BJ (cell line): ENCODE measurements around the gene CETP. TPM values are rescaled to one million over a fixed set of nuclear protein-coding genes. Genes with fewer than 3 reads are reported as not detected.
"Not testable (repeated sequence)": the region's sequence is repeated elsewhere in the genome, so short reads cannot be mapped to it uniquely, and the experiment has no call there.

Source experiments
- CTCF ChIA-PET: fragments of 350-600 bp; formaldehyde crosslinking; extraction: SDS; loops from one replicate; lab custom pipeline; 2021; ENCODE audit warnings: antibody characterized with exemption, inconsistent platforms; lab: Yijun Ruan, JAX
- POLR2A ChIA-PET: fragments of 300-600 bp; sonication (Branson Sonifier 250); formaldehyde crosslinking; extraction: SDS; loops from one replicate; lab custom pipeline; 2021; ENCODE audit warnings: antibody characterized with exemption; lab: Charles Lee
- DNase-seq: peaks from one replicate; pipeline ENCODE4 v3.0.0-alpha.2; 2011; ENCODE audit warnings: low read depth
- H3K27me3 ChIP-seq: 2 replicates; pipeline ENCODE4 v1.6.0; 2011; ENCODE audit warnings: low read length; ENCODE audit not compliant: control insufficient read depth, insufficient read depth
- H3K36me3 ChIP-seq: 2 replicates; pipeline ENCODE4 v1.5.1; 2011; ENCODE audit warnings: low read length; ENCODE audit not compliant: control insufficient read depth, insufficient read depth
- H3K4me3 ChIP-seq: 2 replicates; pipeline ENCODE4 v1.5.1; 2011; ENCODE audit warnings: low read depth, mild to moderate bottlenecking, control low read depth, low read length
- CTCF ChIP-seq: IDR thresholded peaks from 2 replicates; pipeline ENCODE4 v1.5.1; 2011; ENCODE audit warnings: low read depth, mild to moderate bottlenecking, control low read depth, inconsistent platforms, low read length, moderate library complexity; ENCODE audit not compliant: insufficient read depth
- polyA plus RNA-seq: library from polyadenylated mRNA; depleted of rRNA; stranded (reverse); fragments of >200 nt; gene quantifications from 2 replicates; pipeline ENCODE4 v1.2.3, GENCODE V29; 2011

CETP gene
- polyA plus RNA-seq, 1 experiment, result 0.07 TPM

- POLR2A ChIA-PET, result no interaction called here
- no peaks in the 10 kb centered on the region for H3K27me3 ChIP-seq
- CTCF ChIA-PET, result interaction anchor here (0.7 kb wide), 1 partner anchor 211 kb away, joined by 3 read pairs; no protein-coding TSS in a partner anchor
- H3K36me3 ChIP-seq, result no peaks in the 10 kb centered on the region
- TF ChIP-seq CTCF, result no peak
- no peak overlapping the region for H3K4me3 ChIP-seq
- DNase-seq, result no peak
Observed at GRCh38 chr16:57004387-57005250, 42.9 kb downstream of the CETP start.

DNA sequence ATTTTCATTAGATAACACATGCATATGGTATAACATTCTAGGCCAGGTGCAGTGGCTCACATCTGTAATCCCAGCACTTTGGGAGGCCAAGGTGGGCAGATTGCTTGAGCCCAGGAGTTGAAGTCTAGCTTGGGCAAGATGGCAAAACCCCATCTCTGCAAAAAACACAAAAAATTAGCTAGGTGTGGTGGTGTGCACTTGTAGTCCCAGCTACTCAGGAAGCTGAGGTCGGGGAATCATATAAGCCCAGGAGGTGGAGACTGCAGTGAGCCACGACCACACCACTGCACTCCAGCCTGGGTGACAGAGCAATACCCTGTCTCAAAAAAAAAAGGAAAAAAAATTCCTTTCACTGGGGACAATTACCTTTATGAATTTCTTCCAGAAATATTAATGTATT, 43.8 kb downstream of the CETP start:
- CTCF ChIA-PET, result interaction anchor here (0.6 to 0.7 kb wide), 2 partner anchors 205 to 212 kb away, joined by 3 read pairs; no protein-coding TSS in a partner anchor
- H3K27me3 ChIP-seq, POLR2A ChIA-PET, DNase-seq, H3K36me3 ChIP-seq, H3K4me3 ChIP-seq: not testable (repeated sequence)

DNA sequence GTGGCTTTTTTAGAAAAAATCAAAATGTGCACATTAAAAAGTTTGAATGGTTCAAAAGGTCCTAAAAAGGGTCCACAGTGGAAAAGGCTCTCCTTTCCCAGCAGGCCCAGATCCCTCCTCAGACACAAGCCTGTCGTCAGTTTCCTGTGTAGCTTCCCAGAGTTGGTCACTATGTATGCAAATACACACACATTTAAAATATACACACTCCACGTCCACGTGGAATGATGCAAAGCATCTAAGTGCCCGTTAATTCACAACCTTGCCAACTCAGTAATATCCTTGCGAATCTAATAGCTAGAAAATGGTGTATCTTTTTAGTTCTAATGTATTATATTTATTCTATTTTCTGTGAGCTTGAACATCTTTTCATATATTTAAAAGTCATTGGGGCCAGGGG, 45.3 kb downstream of the CETP start:
- Histone ChIP-seq H3K36me3 (no peaks in the 10 kb centered on the region), H3K27me3 (no peaks in the 10 kb centered on the region), H3K4me3 (no peak overlapping the region)
- ChIA-PET CTCF (interaction anchor here (1.2 kb wide), 1 partner anchor 39 kb away, joined by 3 read pairs; no protein-coding TSS in a partner anchor), POLR2A (no interaction called here)
- DNase-seq, result no peak
- TF ChIP-seq CTCF, result no peak

- CTCF ChIA-PET, result interaction anchor here (1.1 to 1.2 kb wide), 2 partner anchors 13 to 39 kb away, joined by 3 read pairs; no protein-coding TSS in a partner anchor
- POLR2A ChIA-PET, result no interaction called here
- no peaks in the 10 kb centered on the region for H3K27me3 ChIP-seq
Observed at GRCh38 chr16:57007530-57007929, 45.8 kb downstream of the CETP start.

GRCh38 chr16:57008440-57008839, 46.7 kb downstream of the CETP start:
- DNase-seq, result no peak
- ChIA-PET CTCF (interaction anchor here (1.1 kb wide), 1 partner anchor 12 kb away, joined by 3 read pairs; no protein-coding TSS in a partner anchor), POLR2A (no interaction called here)
- Histone ChIP-seq H3K4me3 (no peak overlapping the region), H3K27me3 (no peaks in the 10 kb centered on the region), H3K36me3 (no peaks in the 10 kb centered on the region)
- no peak for TF ChIP-seq CTCF

More at GRCh38 chr16:57007530-57007929, 45.8 kb downstream of the CETP start:
- H3K36me3 ChIP-seq, result no peaks in the 10 kb centered on the region
- TF ChIP-seq CTCF, result no peak
- no peak overlapping the region for H3K4me3 ChIP-seq
- DNase-seq, result no peak
